ENCODE measurements around the gene C3AR1. TPM values are rescaled to one million over a fixed set of nuclear protein-coding genes. Genes with fewer than 3 reads are reported as not detected.

C3AR1 gene
- total RNA-seq, 1 experiment from 2014 or later, result not detected

GRCh38 chr12:8088574-8088973 lies 22.4 kb upstream of the C3AR1 start:
- no CpG with 5 or more reads among the region's 3 CpGs for WGBS (ENCODE audit: extremely low coverage, insufficient read length, low lambda C conversion rate)
- Mint-ChIP-seq H3K27me3 (ENCODE audit: low read depth) (no peaks in the 10 kb centered on the region), H3K9me3 (no peaks in the 10 kb centered on the region), H3K4me1 (peaks cover 0 to 2% of the 10 kb centered on the region in 2 experiments; a peak in 2 of 4 replicates), H3K36me3 (ENCODE audit: insufficient read depth in 1 of 3, low read depth in 3 of 3) (peaks cover 5 to 41% (median 34%) of the 10 kb centered on the region in 3 experiments; a peak in 6 of 7 replicates), H3K4me3 (no peak overlapping the region), H3K27ac (no peak overlapping the region)
- no peaks in the 10 kb centered on the region for H3K9me3 ChIP-seq (ENCODE audit: control insufficient read depth, low read depth, low read length)
- no peak overlapping the region for H2BK12ac ChIP-seq (ENCODE audit: insufficient read length, low read depth, low read length)
- H3K23ac ChIP-seq (ENCODE audit: insufficient read length, low read depth, low read length), result no peak overlapping the region
- H3K56ac ChIP-seq (ENCODE audit: insufficient read length, low read depth, low read length), result no peak overlapping the region
- H3K23me2 ChIP-seq (ENCODE audit: insufficient read length, low read depth, low read length, poor library complexity, severe bottlenecking), result no peaks in the 10 kb centered on the region
- H2BK20ac ChIP-seq (ENCODE audit: low read depth, low read length, poor library complexity, severe bottlenecking), result no peak overlapping the region
- no peak overlapping the region for H4K5ac ChIP-seq (ENCODE audit: insufficient read length, low read depth, low read length)
- H3K18ac ChIP-seq (ENCODE audit: insufficient read length, low read depth, low read length), result no peak overlapping the region
- H3K14ac ChIP-seq (ENCODE audit: insufficient read depth, low read length), result no peak overlapping the region
- H2BK5ac ChIP-seq (ENCODE audit: insufficient read length, low read length), result no peak overlapping the region
- no peak overlapping the region for H2AK5ac ChIP-seq (ENCODE audit: insufficient read length, low read length)
- no peaks in the 10 kb centered on the region for H3K4me1 ChIP-seq (ENCODE audit: insufficient read depth, low read length)
- H3K4me2 ChIP-seq (ENCODE audit: insufficient read depth, insufficient read length, low read length), result no peak overlapping the region
- no peak overlapping the region for H3K27ac ChIP-seq (ENCODE audit: insufficient read length, low read depth, low read length)
- H3K9ac ChIP-seq (ENCODE audit: extremely low read depth, insufficient read length, low read length), result no peak overlapping the region
- no peaks in the 10 kb centered on the region for H3K79me2 ChIP-seq (ENCODE audit: insufficient read depth, low read length)
- no peaks in the 10 kb centered on the region for H4K20me1 ChIP-seq (ENCODE audit: control insufficient read depth, insufficient read depth, insufficient read length)
- no peak overlapping the region for H4K91ac ChIP-seq (ENCODE audit: insufficient read length, low read depth, low read length)
- TF ChIP-seq CTCF (conservative IDR thresholded peaks at IDR 0.05), result no peak
- H3K4ac ChIP-seq (ENCODE audit: low read depth, low read length), result no peak overlapping the region
- no peak overlapping the region for H2BK15ac ChIP-seq (ENCODE audit: low read depth, low read length)
- H3K27me3 ChIP-seq (ENCODE audit: insufficient read depth, low read length), result no peaks in the 10 kb centered on the region
- no peak overlapping the region for H3T11ph ChIP-seq (ENCODE audit: low read length)
- no peak overlapping the region for H2BK120ac ChIP-seq (ENCODE audit: low read depth, low read length, poor library complexity, severe bottlenecking)
- peaks cover 3% of the 10 kb centered on the region for H3K79me1 ChIP-seq (ENCODE audit: insufficient read depth, low read depth, low read length, poor library complexity, severe bottlenecking)
- DNase-seq, result no peak
- H4K8ac ChIP-seq (replicated peaks; ENCODE audit: insufficient read length, low read depth, low read length), result no peak overlapping the region
- H2AFZ ChIP-seq (ENCODE audit: low read length), result no peak overlapping the region

Measured in H9 (cell line).